GM19467 (cell line): Measurements from ENCODE around the gene GALNT18.

Source experiments
- ATAC-seq: cut with Tn5 transposase; IDR thresholded peaks from one replicate; pipeline ENCODE4 v1.9.1; 2021; ENCODE audit warnings: mild to moderate bottlenecking, moderate library complexity; ENCODE audit not compliant: unreplicated experiment

The GALNT18 gene

DNA sequence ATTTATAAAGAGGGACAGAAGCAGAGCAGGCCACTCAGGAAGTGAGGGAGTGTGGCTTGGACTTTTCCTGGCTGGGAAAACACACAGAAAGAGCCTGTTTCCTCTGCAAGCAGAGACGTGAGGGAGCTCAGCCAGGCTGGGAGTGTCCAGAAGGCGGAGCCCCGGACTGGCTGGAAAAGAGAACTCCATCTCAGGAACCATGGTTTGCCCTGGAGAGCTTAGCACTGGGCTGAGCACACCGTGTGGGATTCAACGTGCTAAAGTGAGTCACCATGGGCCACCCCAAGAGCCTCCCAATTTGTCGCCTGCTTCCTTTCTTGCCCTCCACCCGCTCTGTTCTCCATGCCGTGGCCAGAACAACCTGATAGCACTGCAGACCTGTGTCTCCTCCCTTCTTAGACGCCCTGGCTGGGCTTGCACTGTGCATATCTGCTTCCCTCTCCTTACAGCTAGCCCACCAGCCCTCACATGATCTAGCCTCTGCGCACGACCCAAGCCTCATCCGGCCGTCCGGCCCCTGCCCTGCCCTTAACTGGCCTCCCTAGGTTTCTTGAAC lies 51.8 kb downstream of the GALNT18 start:
- ATAC-seq = no peak

- no peak for ATAC-seq
Measured at GRCh38 chr11:11568651-11569229, 53.1 kb downstream of the GALNT18 start.

- ATAC-seq = no peak
Measured at GRCh38 chr11:11567936-11568650, 53.7 kb downstream of the GALNT18 start.

DNA sequence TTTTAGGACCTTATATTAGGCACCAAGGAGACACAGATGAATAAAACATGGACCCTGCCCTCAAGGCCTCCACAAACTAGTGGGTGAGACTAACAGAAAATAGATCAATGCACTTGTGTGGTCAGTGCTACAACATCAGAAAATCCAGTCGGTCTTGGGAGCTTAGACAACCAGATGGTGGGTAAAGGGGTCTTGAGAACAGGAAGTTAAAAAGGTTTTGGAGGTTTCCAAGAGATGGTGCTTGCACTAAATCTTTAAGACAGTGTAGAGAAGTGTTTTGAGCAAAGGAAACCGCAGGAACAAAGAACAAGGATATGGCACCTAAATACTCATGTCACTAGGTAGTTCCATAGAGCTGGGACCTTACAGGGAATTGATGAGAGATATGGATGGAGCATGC lies 56.2 kb downstream of the GALNT18 start:
- no peak for ATAC-seq

DNA sequence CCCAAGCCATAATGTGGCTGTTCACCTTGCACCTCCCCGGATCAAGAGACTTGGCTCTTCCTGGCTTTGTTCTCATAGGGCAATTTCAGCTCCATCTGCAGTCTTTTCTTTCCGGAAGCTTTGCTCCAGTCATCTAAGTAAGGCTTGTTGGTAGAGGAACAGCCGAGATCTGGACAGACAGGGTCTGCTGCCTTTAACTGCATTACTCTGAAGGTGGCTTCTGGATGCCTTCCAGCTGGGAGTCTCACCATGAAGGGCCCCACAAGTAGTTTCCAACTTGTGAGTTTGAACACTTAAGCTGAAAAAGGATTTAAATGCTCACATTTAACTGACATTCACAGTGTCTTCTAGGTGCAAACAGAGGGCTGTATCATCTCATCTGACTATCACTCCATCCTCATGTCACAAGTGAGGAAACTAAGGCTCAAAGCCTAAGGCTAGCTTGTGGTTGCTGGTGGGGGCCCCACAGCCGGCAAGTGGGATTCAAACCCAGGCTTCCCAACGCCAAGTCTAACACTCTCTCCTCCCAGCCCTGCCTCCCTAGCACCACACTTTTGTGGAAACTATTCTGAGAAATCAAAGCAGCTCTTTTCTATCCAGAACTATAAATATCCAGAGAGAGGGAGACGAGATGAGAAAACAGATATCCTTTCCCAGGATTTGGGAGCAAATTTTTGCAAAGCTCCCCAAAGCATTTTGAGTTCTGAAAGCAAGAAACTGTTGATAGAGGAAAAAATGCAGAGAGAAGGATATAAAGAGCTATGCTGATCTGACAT lies 58.4 kb downstream of the GALNT18 start:
- ATAC-seq = no peak

DNA sequence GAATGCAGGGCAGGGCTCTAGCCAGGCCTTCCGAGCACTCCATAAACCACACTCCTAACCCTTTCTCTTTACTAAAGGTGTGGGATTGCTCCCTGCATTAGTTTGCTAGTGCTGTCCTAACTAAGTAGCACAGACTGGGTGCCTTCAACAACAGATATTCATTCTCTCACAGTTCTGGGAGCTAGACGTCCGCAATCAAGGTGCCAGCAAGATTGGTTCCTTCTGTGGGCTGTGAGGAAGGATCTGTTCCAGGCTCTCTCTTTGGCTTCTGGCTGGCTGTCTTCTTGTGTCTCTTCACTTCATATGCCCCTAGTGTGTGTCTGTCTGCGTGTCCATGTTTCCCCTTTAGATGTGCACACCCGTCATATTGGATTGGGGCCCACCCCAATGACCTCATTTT lies 59.8 kb downstream of the GALNT18 start:
- ATAC-seq = no peak

DNA sequence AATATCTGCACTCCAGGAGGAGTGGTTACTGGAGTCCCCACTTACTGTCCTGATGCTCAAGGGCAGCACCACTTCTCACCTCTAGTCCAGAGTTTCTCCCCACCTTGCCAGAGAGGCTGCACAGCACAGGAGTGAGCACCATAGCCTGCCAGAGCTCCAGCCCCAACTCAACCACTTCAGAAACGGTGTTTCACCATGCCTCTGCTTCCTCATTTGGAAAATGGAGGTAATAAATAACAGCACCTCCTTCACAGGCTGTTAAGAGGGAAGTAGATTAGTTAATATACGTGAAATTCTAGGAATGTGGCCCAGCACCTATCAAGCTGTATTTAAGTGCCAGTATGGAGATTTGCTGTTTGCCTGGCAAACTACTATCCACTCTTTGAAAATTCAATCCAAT lies 63.0 kb downstream of the GALNT18 start:
- no peak for ATAC-seq

- ATAC-seq = no peak
Measured at GRCh38 chr11:11558396-11558795, 63.4 kb downstream of the GALNT18 start.

- no peak for ATAC-seq
Measured at GRCh38 chr11:11555208-11555607, 66.6 kb downstream of the GALNT18 start.

- ATAC-seq = no peak
Measured at GRCh38 chr11:11553573-11553972, 68.2 kb downstream of the GALNT18 start.

GRCh38 chr11:11552529-11553087 lies 69.2 kb downstream of the GALNT18 start:
- ATAC-seq = no peak

DNA sequence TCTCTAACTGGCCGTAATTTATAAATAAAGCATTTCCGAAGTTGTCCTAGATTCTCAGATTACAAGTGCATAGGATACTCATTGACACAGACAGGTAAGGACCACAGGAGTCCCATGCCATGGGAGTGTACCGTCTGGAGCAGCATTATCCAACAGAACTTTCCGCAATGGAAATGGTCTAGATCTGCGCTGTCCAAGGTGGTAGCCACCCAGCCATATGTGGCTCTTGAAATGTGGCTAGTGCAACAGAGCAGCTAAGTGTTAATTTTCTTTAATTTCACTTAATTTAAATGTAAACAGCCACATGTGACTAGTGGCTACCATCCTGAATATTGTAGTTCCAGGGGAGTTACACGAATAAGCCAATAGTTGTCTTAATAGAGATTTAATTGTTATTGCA lies 71.3 kb downstream of the GALNT18 start:
- no peak for ATAC-seq

DNA sequence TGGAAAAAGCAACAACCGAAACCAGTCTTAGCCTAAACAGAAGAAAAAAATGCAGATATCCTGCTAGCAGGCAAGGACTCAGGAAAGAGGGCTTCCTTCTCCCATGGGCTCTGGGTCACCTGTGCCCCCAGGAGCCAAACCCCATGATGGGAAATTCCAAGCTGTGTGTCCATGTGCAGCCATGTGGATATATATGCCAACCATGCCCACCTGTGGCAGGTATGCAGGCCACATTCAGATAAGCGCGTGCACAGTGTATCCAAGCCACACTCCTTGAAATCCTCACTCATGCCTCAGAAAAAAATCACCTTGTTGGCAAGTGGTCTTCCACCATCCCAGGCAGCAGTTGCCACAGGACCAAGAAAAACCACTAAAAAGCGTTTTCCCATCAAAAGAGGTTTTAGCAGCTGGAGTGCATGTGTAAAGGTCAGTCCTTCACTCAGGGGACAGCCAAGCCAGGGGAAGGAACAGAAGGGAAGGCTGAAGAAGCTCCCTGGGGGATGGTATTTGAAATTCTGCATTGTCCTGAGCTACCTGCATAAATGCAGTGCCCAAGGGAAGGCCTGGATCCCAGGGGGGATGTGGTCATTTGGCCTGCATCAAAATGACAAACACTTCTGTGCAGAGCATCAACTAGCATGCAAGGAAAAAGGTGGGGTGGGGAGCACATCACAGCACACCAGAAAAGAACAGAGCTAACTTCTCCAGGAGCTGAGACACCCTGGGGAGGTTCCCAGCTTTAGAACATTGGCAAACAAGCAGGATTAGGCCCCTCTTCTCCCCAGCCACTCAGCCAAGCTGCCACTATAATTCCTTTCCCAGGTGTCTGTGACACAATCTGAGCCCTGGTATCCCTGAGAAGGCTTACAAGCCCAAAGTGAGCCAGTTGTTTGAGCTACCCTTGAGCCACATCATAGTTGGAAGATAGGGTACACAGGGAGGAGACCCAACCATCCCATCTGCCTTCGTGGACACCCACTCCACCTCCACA lies 76.2 kb downstream of the GALNT18 start:
- ATAC-seq = no peak

DNA sequence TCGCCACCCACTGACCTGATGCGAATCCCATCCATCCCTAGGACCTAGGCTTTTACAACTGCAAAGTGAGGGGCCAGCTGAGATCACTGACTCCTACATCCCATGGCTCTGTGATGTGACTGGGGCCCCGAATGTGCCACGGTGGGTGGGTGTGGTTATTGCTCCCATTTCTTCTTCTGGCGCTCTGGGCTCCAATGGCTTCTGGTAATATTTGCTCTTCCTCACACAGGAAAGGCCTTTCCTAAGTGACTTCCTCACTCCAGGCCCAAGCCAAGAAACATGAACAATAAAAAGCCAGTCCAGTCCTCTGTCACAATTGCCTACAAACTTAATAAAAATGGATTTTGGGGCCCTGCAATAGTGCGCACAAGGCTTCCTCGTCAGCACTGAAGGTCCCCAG lies 78.1 kb downstream of the GALNT18 start:
- ATAC-seq = no peak

- ATAC-seq = no peak
Measured at GRCh38 chr11:11540157-11540556, 81.6 kb downstream of the GALNT18 start.

- no peak for ATAC-seq
Measured at GRCh38 chr11:11538277-11538960, 83.4 kb downstream of the GALNT18 start.

DNA sequence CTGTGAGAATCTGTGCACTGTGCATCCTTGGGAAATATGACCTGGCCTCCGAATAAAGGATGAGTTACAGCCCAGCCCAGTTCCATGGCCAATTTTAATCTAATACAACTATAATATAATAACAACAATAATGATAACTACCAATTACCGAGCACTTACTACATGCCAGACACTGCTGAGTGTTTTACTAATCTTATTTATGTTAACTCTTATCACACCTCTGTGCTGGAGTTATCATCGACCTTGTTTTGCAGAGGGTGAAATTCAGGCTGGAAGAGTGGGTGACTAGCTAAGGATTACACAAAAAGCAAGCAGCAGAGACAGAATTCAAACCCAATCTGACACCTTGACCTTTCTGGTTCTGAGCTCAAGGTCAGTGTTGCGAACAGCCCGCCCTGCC lies 83.9 kb downstream of the GALNT18 start:
- no peak for ATAC-seq

DNA sequence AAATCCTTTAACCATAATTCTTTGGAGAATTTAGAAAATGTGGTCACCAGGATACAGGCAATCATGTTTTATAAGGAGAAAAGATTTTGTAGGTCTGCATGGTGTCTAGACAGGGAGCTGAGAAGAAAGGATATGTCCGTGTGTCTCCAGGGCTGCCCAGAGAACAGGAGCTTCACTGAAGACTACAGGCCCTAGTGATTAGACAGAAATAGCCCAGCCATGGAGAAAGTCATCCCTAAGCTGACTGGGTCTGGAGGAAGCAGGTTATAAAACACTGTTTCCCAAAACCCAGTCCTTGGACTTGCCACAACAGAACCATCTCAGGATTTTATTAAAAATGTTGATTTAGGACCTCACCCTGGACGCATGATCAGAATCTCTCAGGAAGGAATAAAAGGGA lies 84.4 kb downstream of the GALNT18 start:
- no peak for ATAC-seq

DNA sequence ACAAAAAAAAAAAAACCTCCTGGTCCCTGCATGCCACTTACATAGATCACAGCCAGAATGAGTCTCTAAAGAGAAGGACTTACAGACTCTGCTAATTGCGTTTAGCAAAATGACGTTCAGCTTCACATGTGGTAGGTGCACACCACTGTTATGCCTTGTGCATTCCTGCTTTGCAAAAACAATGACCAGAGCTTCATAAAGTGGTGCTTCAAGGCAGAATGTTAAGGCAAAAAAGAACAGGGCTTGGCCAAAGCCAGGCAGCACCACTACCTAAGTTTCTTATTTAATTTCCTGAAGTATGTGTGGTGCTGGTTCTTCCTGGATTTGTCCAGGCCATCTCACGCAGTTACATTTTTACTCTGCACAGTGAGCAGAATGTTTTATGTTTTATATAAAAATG lies 85.2 kb downstream of the GALNT18 start:
- no peak for ATAC-seq

DNA sequence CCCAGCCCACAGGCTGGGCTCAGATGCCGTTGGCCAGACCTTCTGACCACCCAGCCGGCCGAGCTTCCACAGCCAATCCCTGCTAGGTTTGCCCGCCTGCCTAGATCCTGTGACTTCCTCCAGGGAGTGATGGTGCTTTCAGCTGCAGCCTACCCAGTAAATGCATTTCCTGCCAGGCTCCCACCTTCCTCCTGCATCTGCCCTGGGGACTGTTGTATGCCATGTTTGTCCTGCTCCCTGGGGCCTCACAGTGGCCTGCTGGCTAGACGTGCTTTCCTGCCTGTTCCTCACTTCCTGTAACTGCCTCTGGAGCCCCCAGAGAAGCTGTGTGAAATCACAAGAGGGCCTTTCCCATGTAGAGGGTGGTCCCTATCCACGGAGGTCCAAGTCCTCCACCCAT lies 86.2 kb downstream of the GALNT18 start:
- ATAC-seq = no peak
